K562 (cell line): Measurements from ENCODE around the gene CSMD2. TPM values are rescaled to one million over a fixed set of nuclear protein-coding genes. Genes with fewer than 3 reads are reported as not detected.

ENCODE experiments used
- ARID3A ChIP-seq: IDR thresholded peaks from 2 replicates; pipeline ENCODE4 v1.6.1; 2012; ENCODE audit warnings: low read depth, low read length, improper control_type of control experiment, borderline replicate concordance
- CBX3 ChIP-seq, 2 experiments: IDR thresholded peaks; 1 replicate in 1 of 2; 2 replicates in 1 of 2; pipeline ENCODE4 v1.6.1; 2012; ENCODE audit warnings: inconsistent platforms in 2 of 2, low read length in 2 of 2, borderline replicate concordance in 1 of 2, control low read depth in 1 of 2
- MGA ChIP-seq: fragments of 450-650 bp; IDR thresholded peaks from 2 replicates; pipeline ENCODE4 v1.6.1; 2016; ENCODE audit warnings: mild to moderate bottlenecking, moderate library complexity
- SREBF2 ChIP-seq: sonication (generic); formaldehyde crosslinking; IDR thresholded peaks from 2 replicates; pipeline ENCODE4 v1.4.0; 2020; ENCODE audit warnings: mild to moderate bottlenecking, missing genetic modification reagents
- THAP7 ChIP-seq: fragments of 250-450 bp; sonication (Bioruptor Pico); IDR thresholded peaks from 2 replicates; pipeline ENCODE4 v1.5.0; 2021
- ZBTB11 ChIP-seq, 3 experiments: fragments of 200-800 bp in 1 of 3; fragments of 250-450 bp in 1 of 3; fragments of 450-650 bp in 1 of 3; sonication (Bioruptor Pico) in 1 of 3; sonication (Bioruptor generic) in 1 of 3; formaldehyde crosslinking in 1 of 3; IDR thresholded peaks; 2 replicates each; pipeline versions ENCODE4 v1.6.1 to v1.8.0; 2016 to 2022; ENCODE audit warnings: mild to moderate bottlenecking in 2 of 3, missing genetic modification characterization in 2 of 3, missing compliant biosample characterization in 1 of 3, moderate library complexity in 1 of 3
- polyA plus RNA-seq, 8 experiments: library from polyadenylated mRNA; depleted of rRNA in 4 of 8; stranded (reverse) in 5 of 8; unstranded in 3 of 8; fragments of >200 nt; fragmentation: Nextera tagmentation in 2 of 8; fragmentation: Illumina TruSeq in 1 of 8; extraction: Ambion mirVana in 2 of 8; extraction: Trizol in 1 of 8; gene quantifications; 2 replicates each; pipeline versions ENCODE4 v1.2.1 to v1.2.3, GENCODE V29; 2011 to 2014; ENCODE audit warnings: inconsistent platforms in 1 of 8, missing spikeins in 1 of 8
- total RNA-seq, 7 experiments: library from RNA; depleted of rRNA in 6 of 7; stranded (reverse); fragments of >200 nt in 6 of 7; fragmentation: Illumina TruSeq in 2 of 7; extraction: Trizol in 2 of 7; gene quantifications; 2 replicates each; pipeline versions ENCODE4 v1.2.1 to v1.2.3, GENCODE V29; 2011 to 2021; ENCODE audit warnings: low replicate concordance in 1 of 7

CSMD2 gene
- total and polyA plus RNA-seq, 9 of the 15 experiments (the other 6 are each of a cell fraction or from before 2014, with no cell fraction given), result not detected

GRCh38 chr1:34176830-34177603, 12.0 kb upstream of the CSMD2 start, which contains the start of gene C1orf94 (continued):
- no peak for TF ChIP-seq MGA
- TF ChIP-seq ZBTB11 (CRISPR knock-in tag; IDR thresholded peaks at IDR 0.05), result no peak
- TF ChIP-seq SREBF2 (CRISPR knock-in tag), result no peak
- TF ChIP-seq ARID3A, result no peak
- TF ChIP-seq THAP7 (CRISPR knock-in tag), result no peak
- TF ChIP-seq CBX3 (IDR thresholded peaks at IDR 0.05; ENCODE audit: borderline replicate concordance in 1 of 2, low read length in 2 of 2), result no peak
